Left ventricle myocardium inferior (tissue), 1 donor: ENCODE measurements around the gene ETF1. TPM values are rescaled to one million over a fixed set of nuclear protein-coding genes. Genes with fewer than 3 reads are reported as not detected.
"Not testable (repeated sequence)": the region's sequence is repeated elsewhere in the genome, so short reads cannot be mapped to it uniquely, and the experiment has no call there.

Experiments used
- DNase-seq: peaks from one replicate; pipeline ENCODE4 v3.0.0-alpha.2; 2020
- H3K27ac ChIP-seq: fragments of 200-600 bp; replicated peaks from 2 replicates; pipeline ENCODE4 v1.8.0; 2021
- H3K27me3 ChIP-seq: fragments of 200-600 bp; 2 replicates; pipeline ENCODE4 v1.8.0; 2021; ENCODE audit warnings: low read depth
- H3K36me3 ChIP-seq: fragments of 200-600 bp; 2 replicates; pipeline ENCODE4 v1.8.0; 2021
- H3K4me1 ChIP-seq: fragments of 200-600 bp; 2 replicates; pipeline ENCODE4 v1.8.0; 2021
- H3K4me3 ChIP-seq: fragments of 200-600 bp; 2 replicates; pipeline ENCODE4 v1.8.0; 2021; ENCODE audit warnings: mild to moderate bottlenecking, moderate library complexity
- H3K9me3 ChIP-seq: fragments of 200-600 bp; replicated peaks from 2 replicates; pipeline ENCODE4 v1.8.0; 2021
- CTCF ChIP-seq: fragments of 200-600 bp; IDR thresholded peaks from 2 replicates; pipeline ENCODE4 v1.8.0; 2021; ENCODE audit warnings: antibody characterized with exemption, mild to moderate bottlenecking, borderline replicate concordance
- intact Hi-C: fragments of 100-400 bp; cut with micrococcal nuclease; formaldehyde crosslinking; loops from one replicate; pipeline ENCODE4 v1.11.0; 2022
- total RNA-seq: library from RNA; stranded (reverse); fragmentation: NEBNext Ultra II Directional; extraction: Animal tissue kit (Norgen Biotek cat#: 25700); gene quantifications from one replicate; pipeline ENCODE4 v1.2.1, GENCODE V29; 2021
- donor health status: DM: no; HTN: yes; CAD: no; lungs with severe emphysema.

ETF1 gene
- total RNA-seq, 1 donor from 2014 or later = 80.8 TPM

GRCh38 chr5:138482638-138483037 lies 60.4 kb downstream of the ETF1 start:
- Histone ChIP-seq H3K4me3 (no peak overlapping the region), H3K27me3 (peaks cover 6% of the 10 kb centered on the region), H3K27ac (no peak overlapping the region), H3K4me1 (no peaks in the 10 kb centered on the region), H3K36me3 (no peaks in the 10 kb centered on the region), H3K9me3 (no peaks in the 10 kb centered on the region)
- no peak for DNase-seq
- TF ChIP-seq CTCF = no peak
- intact Hi-C loops = no loop called here

DNA sequence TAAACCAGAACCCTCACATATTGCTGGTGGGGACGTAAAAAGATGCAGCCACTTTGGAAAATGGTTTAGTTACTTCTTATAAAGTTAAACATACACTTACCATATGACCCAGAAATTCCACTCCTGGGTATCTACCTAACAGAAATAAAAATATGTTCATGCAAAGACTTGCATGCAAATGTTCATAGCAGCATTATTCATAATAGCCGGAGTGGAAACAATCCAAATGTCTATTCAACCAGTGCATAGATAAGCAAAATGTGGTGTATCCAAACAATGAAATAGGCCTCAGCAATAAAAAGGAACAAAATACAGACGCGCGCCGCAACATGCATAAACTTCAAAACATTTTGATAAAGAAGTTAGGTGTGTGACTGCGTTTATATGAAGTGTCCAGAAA lies 66.1 kb downstream of the ETF1 start:
- intact Hi-C loops = no loop called here
- TF ChIP-seq CTCF = no peak
- no peak overlapping the region for H3K4me3 ChIP-seq
- H3K36me3 ChIP-seq = no peaks in the 10 kb centered on the region
- peaks cover 12% of the 10 kb centered on the region for H3K27me3 ChIP-seq
- no peaks in the 10 kb centered on the region for H3K9me3 ChIP-seq
- no peak for DNase-seq
- no peaks in the 10 kb centered on the region for H3K4me1 ChIP-seq
- H3K27ac ChIP-seq = no peak overlapping the region

- H3K27me3 ChIP-seq, H3K36me3 ChIP-seq, DNase-seq, H3K27ac ChIP-seq, H3K9me3 ChIP-seq, H3K4me1 ChIP-seq, intact Hi-C loops, H3K4me3 ChIP-seq: not testable (repeated sequence)
Measured at GRCh38 chr5:138473151-138473550, 69.9 kb downstream of the ETF1 start.

- H3K27me3 ChIP-seq = peaks cover 6% of the 10 kb centered on the region
- peaks cover 10% of the 10 kb centered on the region for H3K4me1 ChIP-seq
- no peak for DNase-seq
- intact Hi-C loops = no loop called here
- no peaks in the 10 kb centered on the region for H3K36me3 ChIP-seq
- no peak overlapping the region for H3K27ac ChIP-seq
- H3K9me3 ChIP-seq = no peaks in the 10 kb centered on the region
- TF ChIP-seq CTCF = no peak
- no peak overlapping the region for H3K4me3 ChIP-seq
Measured at GRCh38 chr5:138472353-138472752, 70.7 kb downstream of the ETF1 start.

- Histone ChIP-seq H3K36me3 (no peaks in the 10 kb centered on the region), H3K4me3 (no peak overlapping the region), H3K27ac (no peak overlapping the region), H3K4me1 (peaks cover 24% of the 10 kb centered on the region), H3K9me3 (no peaks in the 10 kb centered on the region), H3K27me3 (peaks cover 4% of the 10 kb centered on the region)
- intact Hi-C loops = no loop called here
- DNase-seq = no peak
- TF ChIP-seq CTCF = no peak
Measured at GRCh38 chr5:138471052-138471361, 72.0 kb downstream of the ETF1 start.

- H3K36me3 ChIP-seq = no peaks in the 10 kb centered on the region
- no peaks in the 10 kb centered on the region for H3K9me3 ChIP-seq
- H3K4me1 ChIP-seq = peaks cover 29% of the 10 kb centered on the region
- DNase-seq = no peak
- no peak for TF ChIP-seq CTCF
- no peaks in the 10 kb centered on the region for H3K27me3 ChIP-seq
- H3K4me3 ChIP-seq = no peak overlapping the region
- no peak overlapping the region for H3K27ac ChIP-seq
- intact Hi-C loops = no loop called here
Measured at GRCh38 chr5:138470322-138471051, 72.5 kb downstream of the ETF1 start.
